CD4-positive, alpha-beta T cell (primary cell): ENCODE measurements around the gene ZRSR2. TPM values are rescaled to one million over a fixed set of nuclear protein-coding genes. Genes with fewer than 3 reads are reported as not detected.

Source experiments
- ATAC-seq: fragments of 200-7000 bp; cut with Tn5 transposase; one replicate; pipeline ENCODE4 v1.10.0; 2022; ENCODE audit warnings: mild to moderate bottlenecking; ENCODE audit not compliant: poor library complexity
- CTCF ChIA-PET: fragments of 350-600 bp; sonication (Branson Sonifier 250); formaldehyde crosslinking; loops from one replicate; lab custom pipeline; 2021; ENCODE audit warnings: antibody characterized with exemption, inconsistent platforms; lab: Charles Lee
- POLR2A ChIA-PET: fragments of 350-600 bp; sonication (Branson Sonifier 250); formaldehyde crosslinking; loops from one replicate; lab custom pipeline; 2021; ENCODE audit warnings: antibody characterized with exemption, inconsistent platforms; lab: Charles Lee
- DNase-seq, 14 experiments: peaks; one replicate each; pipeline ENCODE4 v3.0.0-alpha.2; 2013 to 2020; ENCODE audit warnings: mixed read lengths in 2 of 14
- H3K27ac ChIP-seq, 2 donors: one replicate each; pipeline versions ENCODE4 v1.5.1 to v1.7.0; 2013; ENCODE audit warnings: low read length in 2 of 2, low read depth in 1 of 2, mild to moderate bottlenecking in 1 of 2
- H3K27me3 ChIP-seq, 2 experiments: 1 replicate in 1 of 2; 2 replicates in 1 of 2; pipeline versions ENCODE4 v1.6.1 to v1.7.0; 2013; ENCODE audit warnings: low read length in 2 of 2, control low read depth in 1 of 2, mild to moderate bottlenecking in 1 of 2, moderate library complexity in 1 of 2; ENCODE audit not compliant: insufficient read depth in 2 of 2, control insufficient read depth in 1 of 2
- H3K36me3 ChIP-seq: one replicate; pipeline ENCODE4 v1.6.1; 2013; ENCODE audit warnings: low read length, control low read depth; ENCODE audit not compliant: insufficient read depth
- H3K4me1 ChIP-seq: one replicate; pipeline ENCODE4 v1.6.1; 2013; ENCODE audit warnings: low read length, control low read depth; ENCODE audit not compliant: insufficient read depth
- H3K4me3 ChIP-seq: one replicate; pipeline ENCODE4 v1.5.1; 2013; ENCODE audit warnings: mild to moderate bottlenecking, low read length, moderate library complexity
- H3K9me3 ChIP-seq, 2 experiments: 1 replicate in 1 of 2; 2 replicates in 1 of 2; pipeline versions ENCODE4 v1.6.1 to v1.7.0; 2013; ENCODE audit warnings: low read length in 2 of 2, mild to moderate bottlenecking in 2 of 2, control low read depth in 1 of 2, moderate library complexity in 1 of 2; ENCODE audit not compliant: control insufficient read depth in 1 of 2, insufficient read depth in 1 of 2
- H3K27ac Mint-ChIP-seq: one replicate; pipeline ENCODE4 v1.8.0; 2020; ENCODE audit warnings: mixed read lengths
- H3K27me3 Mint-ChIP-seq: one replicate; pipeline ENCODE4 v1.8.0; 2021; ENCODE audit warnings: mixed read lengths
- H3K36me3 Mint-ChIP-seq: one replicate; pipeline ENCODE4 v1.8.0; 2021; ENCODE audit warnings: low read depth, mixed read lengths
- H3K4me1 Mint-ChIP-seq: one replicate; pipeline ENCODE4 v1.8.0; 2021; ENCODE audit warnings: low read depth, mixed read lengths
- H3K4me3 Mint-ChIP-seq: one replicate; pipeline ENCODE4 v1.8.0; 2020; ENCODE audit warnings: mild to moderate bottlenecking, mixed read lengths
- H3K9me3 Mint-ChIP-seq: one replicate; pipeline ENCODE4 v1.8.0; 2020; ENCODE audit warnings: mixed read lengths
- intact Hi-C, 2 experiments: fragments of 100-400 bp; cut with DNase I in 1 of 2; cut with micrococcal nuclease in 1 of 2; formaldehyde crosslinking; loops; one replicate each; pipeline versions ENCODE4 v1.15.1 to v1.9.0; 2023 to 2025; cut with DNase I, micrococcal nuclease
- polyA plus RNA-seq, 2 donors: library from polyadenylated mRNA; unstranded; fragments of 120-200 nt; gene quantifications; one replicate each; pipeline ENCODE4 v1.2.1, GENCODE V29; 2013
- total RNA-seq, 174 experiments: library from RNA in 2 of 174; stranded (reverse) in 2 of 174; gene quantifications; one replicate each; pipeline ENCODE4 v1.2.3 and lab custom pipeline; 2021 to 2026
- TF ChIP-seq, protein P1 (sequence below): fragments of 200-600 bp; IDR thresholded peaks from one replicate; pipeline ENCODE4 v1.8.0; 2022; ENCODE audit warnings: antibody characterized with exemption, mild to moderate bottlenecking

The ZRSR2 gene, protein sequence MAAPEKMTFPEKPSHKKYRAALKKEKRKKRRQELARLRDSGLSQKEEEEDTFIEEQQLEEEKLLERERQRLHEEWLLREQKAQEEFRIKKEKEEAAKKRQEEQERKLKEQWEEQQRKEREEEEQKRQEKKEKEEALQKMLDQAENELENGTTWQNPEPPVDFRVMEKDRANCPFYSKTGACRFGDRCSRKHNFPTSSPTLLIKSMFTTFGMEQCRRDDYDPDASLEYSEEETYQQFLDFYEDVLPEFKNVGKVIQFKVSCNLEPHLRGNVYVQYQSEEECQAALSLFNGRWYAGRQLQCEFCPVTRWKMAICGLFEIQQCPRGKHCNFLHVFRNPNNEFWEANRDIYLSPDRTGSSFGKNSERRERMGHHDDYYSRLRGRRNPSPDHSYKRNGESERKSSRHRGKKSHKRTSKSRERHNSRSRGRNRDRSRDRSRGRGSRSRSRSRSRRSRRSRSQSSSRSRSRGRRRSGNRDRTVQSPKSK
- 10 to 100 TPM; 18.4 to 21.1 TPM for total RNA-seq
- polyA plus RNA-seq (2013, experiment 1 of 2), result 34.0 TPM
- polyA plus RNA-seq (2013, experiment 2 of 2), result 34.5 TPM
- 10.2 to 60.2 (median 29.2) reads per million in 172 experiments for total RNA-seq (lab: John Stamatoyannopoulos, UW)

DNA sequence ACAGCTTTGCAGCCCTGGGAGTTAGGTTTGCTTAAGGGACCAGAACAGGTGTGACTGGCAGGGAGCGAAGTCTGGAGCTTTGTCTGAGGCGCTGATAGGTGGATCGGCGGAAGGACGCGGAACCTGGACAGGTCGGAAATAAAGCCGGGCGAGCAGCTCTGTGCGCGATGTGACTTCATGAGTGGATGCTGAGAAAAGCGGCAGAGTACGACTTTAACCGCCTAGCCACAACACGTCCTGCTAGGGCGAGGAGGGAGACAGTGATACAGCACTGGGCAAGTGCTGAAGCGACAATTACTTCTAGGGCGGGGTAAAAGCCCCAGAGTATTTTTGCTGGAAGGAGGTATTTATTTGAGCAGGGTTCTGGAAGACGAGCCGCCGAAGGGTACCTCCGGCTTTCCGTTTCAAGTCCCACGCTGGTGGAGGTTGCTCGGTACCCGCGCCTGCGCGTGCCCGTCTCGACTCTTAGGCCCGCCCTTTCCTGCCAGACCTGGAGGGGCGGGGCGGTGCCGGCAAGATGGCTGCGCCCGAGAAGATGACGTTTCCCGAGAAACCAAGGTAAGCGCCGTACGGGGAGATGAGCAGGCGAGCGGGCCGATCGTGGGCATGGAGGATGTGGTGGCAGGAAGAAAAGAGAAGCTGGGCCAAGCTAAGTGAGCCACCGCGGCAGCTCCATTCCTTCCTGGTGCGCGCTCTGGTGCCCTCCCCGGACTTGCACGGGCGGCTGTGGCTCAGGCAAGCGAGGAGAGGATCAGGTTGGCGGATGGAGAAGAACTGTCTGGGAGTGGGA is at the start of gene ZRSR2:
ZRSR2 (plus strand) TSS at position 506 of the 790 bp plus-strand sequence; CDS start at position 518, 12 bp downstream.
- no peaks in the 10 kb centered on the region for H3K27me3 ChIP-seq
- H3K4me1 ChIP-seq, result peaks cover 27% of the 10 kb centered on the region
- ATAC-seq (peak; percentile 90), DNase-seq (peak; percentile 72 to 94 (median 86))
- peak within 1 kb of the TSS; percentile 86 for H3K4me3 ChIP-seq
- H3K27ac ChIP-seq, result peak within 1 kb of the TSS; percentile 87 to 92
- H3K9me3 Mint-ChIP-seq, result no peaks in the 10 kb centered on the region
- ChIA-PET CTCF (interaction anchor here (1.3 to 1.6 kb wide), 4 partner anchors 8 to 64 kb away, joined by 3 to 6 read pairs (median 4); partner anchors contain the start of gene AP1S2), POLR2A (interaction anchor here (0.5 to 3.5 kb wide), 12 partner anchors 15 to 929 kb away, joined by 3 to 41 read pairs (median 7); partner anchors contain the start of genes AP1S2, CA5B and SYAP1)
- H3K9me3 ChIP-seq, result no peaks in the 10 kb centered on the region
- no peaks in the 10 kb centered on the region for H3K27me3 Mint-ChIP-seq
- peaks cover 13% of the 10 kb centered on the region for H3K4me1 Mint-ChIP-seq
- intact Hi-C loops, result loop anchor here (5.0 to 10.0 kb wide), 4 partner anchors 38 to 455 kb away; partner anchors contain the start of genes AP1S2 (in 1 of the 2) and PIGA (in 1 of the 2)
- H3K4me3 Mint-ChIP-seq, result no peak within 1 kb of the TSS
- H3K36me3 Mint-ChIP-seq, result peaks cover 28% of the 10 kb centered on the region
- TF ChIP-seq, protein P1, sequence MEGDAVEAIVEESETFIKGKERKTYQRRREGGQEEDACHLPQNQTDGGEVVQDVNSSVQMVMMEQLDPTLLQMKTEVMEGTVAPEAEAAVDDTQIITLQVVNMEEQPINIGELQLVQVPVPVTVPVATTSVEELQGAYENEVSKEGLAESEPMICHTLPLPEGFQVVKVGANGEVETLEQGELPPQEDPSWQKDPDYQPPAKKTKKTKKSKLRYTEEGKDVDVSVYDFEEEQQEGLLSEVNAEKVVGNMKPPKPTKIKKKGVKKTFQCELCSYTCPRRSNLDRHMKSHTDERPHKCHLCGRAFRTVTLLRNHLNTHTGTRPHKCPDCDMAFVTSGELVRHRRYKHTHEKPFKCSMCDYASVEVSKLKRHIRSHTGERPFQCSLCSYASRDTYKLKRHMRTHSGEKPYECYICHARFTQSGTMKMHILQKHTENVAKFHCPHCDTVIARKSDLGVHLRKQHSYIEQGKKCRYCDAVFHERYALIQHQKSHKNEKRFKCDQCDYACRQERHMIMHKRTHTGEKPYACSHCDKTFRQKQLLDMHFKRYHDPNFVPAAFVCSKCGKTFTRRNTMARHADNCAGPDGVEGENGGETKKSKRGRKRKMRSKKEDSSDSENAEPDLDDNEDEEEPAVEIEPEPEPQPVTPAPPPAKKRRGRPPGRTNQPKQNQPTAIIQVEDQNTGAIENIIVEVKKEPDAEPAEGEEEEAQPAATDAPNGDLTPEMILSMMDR, result no peak
- peaks cover 13% of the 10 kb centered on the region for H3K36me3 ChIP-seq
- no peak within 1 kb of the TSS for H3K27ac Mint-ChIP-seq

DNA sequence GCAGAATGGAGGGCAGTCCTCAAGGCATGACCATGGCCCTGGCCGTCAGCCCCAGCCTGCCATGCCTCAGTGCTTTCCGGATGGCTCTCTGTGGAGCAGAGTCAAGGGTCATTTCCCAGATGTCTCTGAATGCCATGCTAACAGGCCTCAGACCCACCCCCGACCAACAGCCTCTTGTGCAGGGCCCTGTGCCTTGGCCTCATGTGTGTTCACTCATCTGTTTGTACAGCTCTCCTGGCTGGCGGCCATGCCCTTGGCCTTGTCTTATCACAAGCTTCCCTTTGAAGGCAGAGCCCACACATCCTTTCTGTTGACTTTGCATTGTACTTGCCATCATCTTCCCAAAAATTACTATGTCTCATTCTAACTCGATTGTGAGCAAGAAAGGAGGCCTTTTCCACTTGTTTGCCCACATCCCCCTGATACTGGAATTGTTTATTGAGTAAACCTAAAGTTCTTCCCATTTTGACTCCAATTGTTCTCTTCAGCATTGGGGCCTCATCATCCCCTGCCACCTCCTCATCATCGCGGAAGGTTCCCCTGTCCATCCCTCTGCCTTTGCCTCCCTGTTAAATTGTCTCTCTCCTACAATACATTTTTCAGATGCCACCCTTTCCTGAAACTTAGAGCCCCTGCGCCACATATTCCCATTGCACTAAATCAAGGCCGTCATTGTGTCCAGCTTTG is 46.0 kb upstream of the ZRSR2 start:
- Histone ChIP-seq H3K27ac (no peak overlapping the region), H3K4me1 (peaks cover 48% of the 10 kb centered on the region), H3K36me3 (peaks cover 16% of the 10 kb centered on the region), H3K4me3 (no peak overlapping the region), H3K9me3 (no peaks in the 10 kb centered on the region), H3K27me3 (no peaks in the 10 kb centered on the region)
- ATAC-seq (no peak), DNase-seq (no peak)
- ChIA-PET CTCF (interaction anchor here (0.6 to 1.7 kb wide), 2 partner anchors 18 to 110 kb away, joined by 3 read pairs; partner anchors contain the start of gene AP1S2), POLR2A (no interaction called here)
- no peaks in the 10 kb centered on the region for H3K9me3 Mint-ChIP-seq
- H3K4me3 Mint-ChIP-seq, result peak overlapping the region; percentile 4
- intact Hi-C loops, result no loop called here
- no peaks in the 10 kb centered on the region for H3K27me3 Mint-ChIP-seq
- H3K36me3 Mint-ChIP-seq, result peaks cover 78% of the 10 kb centered on the region
- H3K27ac Mint-ChIP-seq, result peak overlapping the region; percentile 71
- peaks cover 86% of the 10 kb centered on the region for H3K4me1 Mint-ChIP-seq
- TF ChIP-seq, protein P1, result no peak
